ENCODE results near the gene COL23A1.

Gene COL23A1

GRCh38 chr5:178360222-178360925, 229.8 kb downstream of the COL23A1 start:
- no peak for DNase-seq (ENCODE audit: low read depth)

- DNase-seq (ENCODE audit: low read depth): no peak
These were observed 230.5 kb downstream of the COL23A1 start for GRCh38 chr5:178359738-178360137.

GRCh38 chr5:178357678-178358077, 232.5 kb downstream of the COL23A1 start:
- DNase-seq (ENCODE audit: low read depth): no peak

- DNase-seq (ENCODE audit: low read depth): no peak
These were observed 233.1 kb downstream of the COL23A1 start for GRCh38 chr5:178357121-178357521.

- no peak for DNase-seq (ENCODE audit: low read depth)
These were observed 233.7 kb downstream of the COL23A1 start for GRCh38 chr5:178356431-178356872.

GRCh38 chr5:178355671-178356070, 234.5 kb downstream of the COL23A1 start:
- DNase-seq (ENCODE audit: low read depth): no peak

- no peak for DNase-seq (ENCODE audit: low read depth)
These were observed 236.7 kb downstream of the COL23A1 start for GRCh38 chr5:178353461-178353860.

- no peak for DNase-seq (ENCODE audit: low read depth)
These were observed 238.2 kb downstream of the COL23A1 start for GRCh38 chr5:178352035-178352349.

GRCh38 chr5:178351221-178352034, 238.8 kb downstream of the COL23A1 start:
- DNase-seq (ENCODE audit: low read depth): no peak

- DNase-seq (ENCODE audit: low read depth): no peak
These were observed 239.6 kb downstream of the COL23A1 start for GRCh38 chr5:178350361-178351220.

GRCh38 chr5:178349625-178350353, 240.4 kb downstream of the COL23A1 start:
- no peak for DNase-seq (ENCODE audit: low read depth)

GRCh38 chr5:178349075-178349511, 241.1 kb downstream of the COL23A1 start:
- DNase-seq (ENCODE audit: low read depth): no peak

GRCh38 chr5:178348356-178349074, 241.7 kb downstream of the COL23A1 start:
- DNase-seq (ENCODE audit: low read depth): no peak

GRCh38 chr5:178347956-178348355, 242.2 kb downstream of the COL23A1 start:
- no peak for DNase-seq (ENCODE audit: low read depth)

- DNase-seq (ENCODE audit: low read depth): no peak
These were observed 243.4 kb downstream of the COL23A1 start for GRCh38 chr5:178346607-178347334.

GRCh38 chr5:178343306-178343705, 246.9 kb downstream of the COL23A1 start:
- DNase-seq (ENCODE audit: low read depth): no peak

- no peak for DNase-seq (ENCODE audit: low read depth)
These were observed 248.4 kb downstream of the COL23A1 start for GRCh38 chr5:178341851-178342140.

- no peak for DNase-seq (ENCODE audit: low read depth)
These were observed 248.9 kb downstream of the COL23A1 start for GRCh38 chr5:178341091-178341850.

- DNase-seq (ENCODE audit: low read depth): no peak
These were observed 249.6 kb downstream of the COL23A1 start for GRCh38 chr5:178340637-178341036.

- no peak for DNase-seq (ENCODE audit: low read depth)
These were observed 250.0 kb downstream of the COL23A1 start for GRCh38 chr5:178340187-178340586.

Measured in fibroblast of the conjunctiva (primary cell).